HT-29 (cell line): ENCODE measurements around the gene ZBTB46. TPM values are rescaled to one million over a fixed set of nuclear protein-coding genes. Genes with fewer than 3 reads are reported as not detected.
"Not testable (repeated sequence)": the region's sequence is repeated elsewhere in the genome, so short reads cannot be mapped to it uniquely, and the experiment has no call there.

Experiments
- DNase-seq: peaks from one replicate; pipeline ENCODE4 v3.0.0-alpha.2; 2015; ENCODE audit warnings: low spot score
- total RNA-seq: library from RNA; depleted of rRNA; stranded (reverse); fragments of >200 nt; shearing (Covaris generic); gene quantifications from 2 replicates; pipeline ENCODE4 v1.2.3, GENCODE V29; 2014

The ZBTB46 gene
- total RNA-seq, 1 experiment from 2014 or later: 3.3 TPM

- DNase-seq: peak; percentile 77
These were observed 94.0 kb downstream of the ZBTB46 start for GRCh38 chr20:63736893-63737694.

- DNase-seq: peak; percentile 91
These were observed 95.0 kb downstream of the ZBTB46 start, which contains the start of gene LIME1 for GRCh38 chr20:63735859-63736718. TSS of gene LIME1 (plus strand) at chr20:63736664. CDS start at chr20:63737550, 886 bp downstream.

- no peak for DNase-seq
These were observed 95.9 kb downstream of the ZBTB46 start for GRCh38 chr20:63734946-63735858.

GRCh38 chr20:63734111-63734945, 96.7 kb downstream of the ZBTB46 start:
- DNase-seq: no peak

GRCh38 chr20:63733579-63734081, 97.4 kb downstream of the ZBTB46 start:
- DNase-seq: no peak

- no peak for DNase-seq
These were observed 97.9 kb downstream of the ZBTB46 start for GRCh38 chr20:63733117-63733516.

- no peak for DNase-seq
These were observed 98.7 kb downstream of the ZBTB46 start for GRCh38 chr20:63732118-63733095.

GRCh38 chr20:63731410-63731809, 99.7 kb downstream of the ZBTB46 start:
- no peak for DNase-seq

- not testable (repeated sequence) for DNase-seq
These were observed 100.8 kb downstream of the ZBTB46 start for GRCh38 chr20:63730189-63730733.

GRCh38 chr20:63722967-63723622, 108.0 kb downstream of the ZBTB46 start:
- not testable (repeated sequence) for DNase-seq

GRCh38 chr20:63718996-63719395, 112.1 kb downstream of the ZBTB46 start:
- DNase-seq: no peak

GRCh38 chr20:63714858-63715257, 116.2 kb downstream of the ZBTB46 start:
- no peak for DNase-seq

GRCh38 chr20:63712191-63712590, 118.9 kb downstream of the ZBTB46 start:
- DNase-seq: no peak

GRCh38 chr20:63711085-63711645, 119.9 kb downstream of the ZBTB46 start:
- no peak for DNase-seq

GRCh38 chr20:63709149-63709527, 121.9 kb downstream of the ZBTB46 start:
- DNase-seq: no peak

- DNase-seq: no peak
These were observed 122.5 kb downstream of the ZBTB46 start for GRCh38 chr20:63708301-63709148.
